HG02759 (cell line): ENCODE measurements around the gene CDK14.
A peak's percentile ranks its signal among the peaks of the same experiment; 100 is the strongest.

ENCODE experiments used
- ATAC-seq: cut with Tn5 transposase; IDR thresholded peaks from one replicate; pipeline ENCODE4 v1.9.1; 2021; ENCODE audit warnings: mild to moderate bottlenecking, moderate library complexity; ENCODE audit not compliant: unreplicated experiment

The CDK14 gene

DNA sequence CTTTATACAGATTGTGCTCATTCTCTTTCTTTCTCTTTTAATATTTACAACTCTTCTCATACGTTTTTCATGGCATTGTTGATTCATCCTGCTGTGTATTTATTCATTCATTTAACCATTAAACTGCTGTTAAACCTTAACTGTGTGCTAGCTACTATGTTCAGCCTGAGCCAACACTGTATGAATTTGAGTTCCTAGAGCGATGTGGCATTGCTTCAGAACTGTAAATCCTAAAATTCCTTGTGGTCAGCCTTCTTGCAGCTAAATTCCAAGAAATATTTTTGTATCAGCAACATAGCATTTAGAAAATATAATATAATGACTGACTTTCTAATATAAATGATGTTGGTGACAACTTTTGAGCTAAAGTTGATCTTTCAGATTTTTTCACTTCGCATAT, 483.4 kb downstream of the CDK14 start:
- ATAC-seq = no peak

DNA sequence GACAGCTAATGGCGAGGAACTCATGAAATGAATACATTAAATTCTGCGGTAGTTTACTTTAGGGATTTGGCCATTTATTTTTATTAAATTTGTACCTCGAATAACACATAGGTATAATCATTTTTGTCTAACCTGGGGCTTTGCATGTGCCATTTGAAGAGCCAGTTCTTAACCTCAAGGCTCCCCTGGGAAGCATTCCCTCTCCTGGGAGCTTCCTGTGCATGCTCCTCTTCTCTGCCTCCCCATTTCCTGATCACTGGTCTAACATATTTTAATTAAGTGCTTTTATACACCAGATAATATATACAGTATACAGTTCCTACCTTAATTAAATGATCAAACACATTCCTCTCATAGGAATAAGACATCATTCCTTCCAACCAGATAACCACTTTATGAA, 484.2 kb downstream of the CDK14 start:
- ATAC-seq = no peak

DNA sequence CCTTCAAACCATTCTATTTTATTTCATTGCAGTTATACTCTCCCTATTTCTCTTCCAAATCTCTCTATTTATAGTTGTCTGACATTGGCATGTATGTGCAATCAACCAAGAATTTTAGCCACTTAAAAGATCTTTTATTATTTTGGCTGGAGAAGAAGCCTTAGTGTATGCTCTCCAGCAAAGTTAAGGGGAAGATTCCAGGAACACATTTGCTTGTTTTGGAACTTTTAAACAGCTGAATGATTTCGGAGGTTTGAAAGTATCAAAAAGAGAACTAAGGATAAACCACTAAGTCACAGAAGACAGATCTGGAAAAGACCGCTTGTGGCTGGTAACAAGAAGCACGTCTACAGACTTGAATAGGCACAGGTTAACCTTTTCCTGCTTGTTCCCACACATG, 485.9 kb downstream of the CDK14 start:
- no peak for ATAC-seq

DNA sequence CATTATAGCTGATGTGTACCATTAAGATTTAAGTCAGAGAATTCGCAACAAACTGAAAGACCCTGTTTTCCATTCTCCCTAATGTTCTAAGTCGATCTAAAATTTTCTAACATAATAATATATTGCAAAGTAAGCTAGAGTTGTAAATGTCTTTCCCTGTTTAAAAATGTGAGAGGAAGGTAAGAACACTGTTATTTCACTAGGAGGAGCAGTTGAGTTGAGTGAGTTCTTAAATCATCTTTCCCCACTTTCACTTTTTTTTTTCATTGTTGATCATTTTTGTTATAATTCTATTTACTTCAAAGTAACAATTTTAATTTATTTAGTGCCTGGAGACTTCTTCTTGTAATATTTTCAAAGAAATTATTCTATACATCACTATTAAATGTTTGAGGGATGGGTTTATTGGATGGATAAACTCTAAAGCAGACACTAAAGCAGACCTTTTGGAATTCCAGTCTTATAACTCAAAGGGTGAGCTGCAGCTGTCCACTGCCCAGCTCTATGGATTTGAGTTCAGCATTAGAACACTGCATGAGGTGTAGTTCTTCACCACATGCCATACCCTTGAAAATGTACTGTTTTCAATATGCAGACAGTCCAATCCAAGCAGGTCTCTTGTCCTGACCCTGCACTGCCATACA, 486.9 kb downstream of the CDK14 start:
- ATAC-seq = no peak

DNA sequence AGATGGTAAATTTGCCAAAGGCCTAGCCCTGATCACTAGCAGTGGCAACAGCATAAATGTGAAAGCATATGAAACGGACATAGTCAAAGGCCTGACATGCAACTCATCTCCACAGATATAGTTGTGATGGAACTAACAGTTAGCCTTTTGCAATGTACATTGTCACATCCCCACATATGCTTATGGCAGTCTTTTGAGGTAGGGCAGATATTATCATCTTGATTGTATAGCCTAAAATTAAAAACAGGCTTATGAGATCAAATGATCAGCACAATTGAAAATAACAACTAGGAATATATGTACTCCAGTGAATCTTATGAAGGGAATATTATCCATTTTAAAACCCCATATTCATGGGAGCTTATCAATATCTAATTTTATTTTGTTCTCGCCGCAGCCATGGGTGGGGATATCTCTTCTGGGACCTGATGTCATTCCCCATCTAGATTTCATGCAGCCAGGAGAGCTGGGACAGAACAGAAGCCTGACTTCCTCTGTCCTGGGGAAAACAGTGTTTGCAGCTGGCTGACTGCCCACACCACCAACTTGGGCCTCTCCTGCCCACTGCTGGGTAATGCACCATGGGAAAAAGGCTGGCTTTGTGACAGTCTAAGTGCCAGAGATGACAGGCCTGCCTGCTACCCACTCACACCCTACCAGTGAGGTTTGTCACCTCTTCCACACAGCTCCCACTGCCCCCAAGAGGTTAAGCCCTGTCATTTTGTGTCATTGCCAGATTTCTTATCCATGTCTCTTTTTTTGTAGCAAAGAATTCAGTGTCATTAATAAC, 487.9 kb downstream of the CDK14 start:
- no peak for ATAC-seq

DNA sequence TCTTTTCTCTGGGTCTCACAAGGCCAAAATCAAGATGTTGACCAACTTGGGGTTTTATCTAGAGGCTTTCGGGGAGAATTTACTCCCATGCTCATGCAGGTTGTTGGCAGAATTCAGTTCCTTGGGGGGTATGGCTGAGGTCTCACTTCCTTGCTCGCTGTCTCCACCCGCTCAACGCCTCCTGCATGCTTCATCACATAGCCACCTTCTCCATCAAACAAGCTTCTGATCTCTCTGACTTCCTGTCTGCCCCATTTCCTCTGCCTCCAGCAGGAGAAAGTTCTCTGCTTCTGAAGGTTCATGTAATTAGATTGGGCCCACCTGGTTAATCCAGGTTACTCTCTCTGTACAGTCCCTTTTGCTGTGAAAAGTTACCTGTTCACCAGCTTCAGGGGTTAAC, 489.1 kb downstream of the CDK14 start:
- ATAC-seq = no peak

DNA sequence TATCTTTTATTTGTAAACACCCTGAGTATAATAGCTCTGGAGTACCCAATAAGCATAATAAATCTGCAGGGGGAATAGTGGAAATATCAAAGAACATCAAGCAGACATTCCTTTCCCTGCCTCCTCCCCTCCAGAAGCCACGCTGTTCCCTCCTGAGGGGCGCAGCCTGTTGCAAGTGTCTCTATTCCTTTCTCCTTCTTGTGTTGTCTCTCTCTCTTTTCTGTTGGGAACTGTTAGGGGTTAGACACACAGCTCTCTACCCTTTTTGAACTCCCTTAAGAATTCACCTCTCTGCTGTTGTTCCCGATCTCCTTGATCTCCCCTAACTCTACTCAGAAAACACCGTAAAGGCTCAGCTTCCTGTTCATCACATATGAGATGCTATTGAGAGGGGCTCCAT, 490.1 kb downstream of the CDK14 start:
- no peak for ATAC-seq

DNA sequence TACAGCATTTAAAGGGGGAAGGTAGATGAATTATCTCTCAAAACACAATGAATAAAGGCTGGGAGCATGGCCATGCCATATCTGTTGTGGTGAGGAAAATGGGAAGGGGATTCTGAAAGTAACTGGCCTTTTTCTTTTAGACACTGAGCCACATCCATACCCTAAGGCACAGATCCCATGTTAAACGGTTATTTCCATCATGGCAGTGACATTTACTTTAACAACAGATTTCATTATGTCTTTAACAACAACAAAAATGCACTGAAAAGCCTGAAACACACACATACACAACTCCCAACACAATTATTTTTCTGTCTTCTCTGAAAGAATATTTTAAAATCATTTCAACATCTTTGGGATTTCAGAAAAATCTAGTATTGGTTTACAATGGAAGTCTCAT, 492.0 kb downstream of the CDK14 start:
- no peak for ATAC-seq

DNA sequence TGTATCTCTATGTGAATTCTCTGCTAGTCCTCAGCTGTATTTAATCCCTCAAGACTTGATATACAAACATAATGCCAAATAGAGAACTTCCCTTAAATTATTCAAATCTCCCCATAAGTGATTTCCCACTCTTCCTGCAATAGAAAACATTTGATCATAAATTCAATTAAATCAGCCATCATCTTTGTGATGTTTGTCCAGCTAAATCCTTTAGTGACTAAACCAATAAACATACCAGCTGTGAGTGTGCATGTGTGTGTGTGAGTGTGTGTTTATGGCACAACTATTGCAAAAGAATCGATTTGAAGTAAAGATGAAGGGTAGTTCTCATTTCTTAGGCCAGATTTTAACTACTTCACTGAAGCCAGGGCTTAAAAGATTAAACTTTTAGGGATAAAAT, 492.6 kb downstream of the CDK14 start:
- ATAC-seq = no peak

DNA sequence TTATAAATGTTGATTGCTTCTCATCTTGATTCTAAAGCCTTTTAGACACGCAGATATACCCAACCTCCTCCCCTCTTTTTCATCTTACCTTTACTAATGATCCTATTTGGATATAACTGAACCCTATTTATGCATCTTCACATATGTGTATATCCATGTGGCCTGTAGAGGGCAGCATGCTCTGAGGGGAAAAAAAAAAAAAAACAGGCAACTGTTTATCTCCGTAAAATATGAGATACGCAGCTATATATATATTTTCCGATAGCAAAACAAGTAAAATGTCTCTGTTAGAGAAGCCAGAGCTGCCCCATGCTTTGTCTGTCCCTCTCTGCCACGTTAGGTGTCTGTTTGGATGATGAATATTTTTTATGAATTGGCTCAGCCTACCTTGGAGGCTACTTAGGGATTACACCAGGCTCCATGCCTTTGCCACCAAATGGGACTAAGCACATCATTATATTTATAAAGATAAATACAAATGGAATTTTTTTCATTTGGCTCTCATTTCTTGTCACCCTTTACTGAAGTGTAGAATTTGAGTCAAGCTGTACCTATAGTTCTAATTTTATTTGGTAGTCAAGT, 493.4 kb downstream of the CDK14 start:
- ATAC-seq = peak; percentile 75

DNA sequence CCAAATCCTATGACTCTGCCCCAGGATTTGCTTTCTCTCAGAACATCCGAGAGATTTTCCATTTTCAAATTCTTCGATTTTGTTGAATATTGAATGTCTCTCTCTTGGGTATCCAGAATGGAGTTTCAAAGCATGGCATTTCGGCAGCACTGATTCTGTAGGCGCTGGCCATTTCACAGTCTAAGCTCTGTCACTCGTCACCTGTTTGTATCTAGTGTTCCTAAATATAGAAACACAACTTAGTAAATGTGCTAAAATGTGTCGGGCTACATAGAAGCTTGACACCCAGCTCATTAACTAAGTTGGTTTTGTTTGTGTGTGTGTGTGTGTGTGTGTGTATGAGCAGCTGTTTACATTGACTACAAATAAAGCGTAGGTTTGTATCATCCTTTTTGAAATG, 494.6 kb downstream of the CDK14 start:
- ATAC-seq = no peak

DNA sequence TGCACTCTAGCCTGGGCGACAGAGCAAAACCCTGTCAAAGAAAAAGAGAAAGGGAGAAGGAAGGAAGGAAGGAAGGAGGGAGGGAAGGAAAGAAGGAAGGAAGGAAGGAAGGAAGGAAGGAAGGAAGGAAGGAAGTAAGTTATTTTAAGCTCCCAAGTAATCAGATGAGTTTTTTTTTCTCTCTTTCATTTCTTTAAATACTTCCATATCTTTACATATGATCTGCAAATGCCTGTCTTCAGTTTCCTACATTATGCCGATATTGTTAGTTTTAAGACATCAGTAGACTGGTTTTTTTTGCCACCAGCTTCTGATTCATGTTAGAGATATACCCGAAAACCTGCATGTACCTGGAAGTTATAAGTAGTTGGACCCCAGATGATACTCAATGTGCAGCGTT, 495.5 kb downstream of the CDK14 start:
- ATAC-seq = no peak

DNA sequence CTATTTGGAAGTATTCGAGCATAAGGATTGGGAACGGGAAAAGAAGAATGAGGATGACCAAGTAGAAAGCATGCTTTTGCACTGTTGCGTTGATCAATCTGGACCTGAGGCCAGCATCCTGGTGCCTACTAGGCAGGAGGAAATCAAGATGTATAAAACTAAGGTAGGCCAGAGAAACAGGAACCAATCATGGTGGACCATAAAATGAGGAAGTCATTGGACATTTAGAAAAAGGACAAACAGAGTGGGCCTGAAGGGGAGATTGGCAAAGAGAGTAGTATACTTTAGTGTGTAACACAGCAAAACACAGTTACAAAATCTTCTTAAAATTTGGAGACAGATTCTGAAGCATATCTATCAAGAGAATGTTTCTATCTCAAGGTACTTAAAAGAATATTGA, 497.1 kb downstream of the CDK14 start:
- ATAC-seq = no peak

DNA sequence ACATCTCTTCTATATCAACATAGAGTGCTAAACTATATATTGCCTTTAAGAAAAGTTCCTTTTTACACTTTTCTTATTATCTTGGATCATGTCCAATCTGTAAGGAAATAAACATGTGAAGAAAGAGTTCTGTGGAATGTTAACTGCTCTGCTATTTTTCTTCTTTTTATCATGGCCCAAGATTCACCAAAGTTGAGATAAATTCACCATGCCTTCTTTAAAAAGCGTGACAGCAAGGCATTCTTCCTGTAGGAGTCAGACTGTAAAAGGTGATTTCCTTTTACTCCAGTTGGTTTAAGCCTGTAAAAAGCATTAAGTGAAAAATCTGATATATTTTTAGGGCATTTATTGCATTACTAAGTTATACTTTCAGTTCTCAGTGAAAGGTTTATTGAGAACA, 502.4 kb downstream of the CDK14 start:
- ATAC-seq = no peak

DNA sequence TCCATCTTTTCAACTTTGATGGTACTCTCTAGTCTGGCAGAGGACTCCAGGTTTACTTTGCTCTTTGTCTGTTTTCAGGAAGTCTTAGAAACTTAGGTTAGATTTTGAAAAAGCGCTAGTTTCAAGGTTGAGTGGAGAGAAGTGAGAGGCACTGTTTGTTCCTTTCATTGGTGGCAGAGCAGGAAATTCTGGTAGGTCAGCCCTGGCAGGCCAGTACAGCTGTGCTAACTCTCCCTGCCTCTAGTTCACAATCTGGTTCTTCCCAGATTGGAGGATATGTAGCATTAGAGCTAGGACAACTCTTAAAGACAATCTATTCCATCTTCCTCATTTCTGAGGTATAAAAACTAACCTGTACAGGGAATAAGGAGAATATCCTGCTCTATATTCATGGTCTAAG, 507.2 kb downstream of the CDK14 start:
- ATAC-seq = no peak

DNA sequence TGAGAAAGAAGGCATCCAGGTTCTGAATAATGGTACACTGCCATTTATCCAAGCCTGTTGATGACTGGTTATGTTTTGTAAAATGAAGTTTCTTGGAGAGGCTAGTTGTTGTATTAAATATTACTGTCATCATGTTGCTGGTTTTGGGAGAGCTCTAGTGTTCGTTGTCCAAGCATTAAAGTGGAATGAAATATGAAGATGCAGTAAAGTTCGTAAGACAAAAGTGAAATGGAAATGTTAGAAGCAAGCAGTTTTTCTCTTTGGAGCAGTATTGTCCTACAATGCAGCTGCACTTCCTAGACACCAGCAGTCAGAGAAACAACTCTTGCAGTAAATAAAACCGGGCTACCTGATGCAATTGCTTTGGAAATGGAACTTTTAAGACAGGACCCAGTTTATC, 511.3 kb downstream of the CDK14 start:
- no peak for ATAC-seq

DNA sequence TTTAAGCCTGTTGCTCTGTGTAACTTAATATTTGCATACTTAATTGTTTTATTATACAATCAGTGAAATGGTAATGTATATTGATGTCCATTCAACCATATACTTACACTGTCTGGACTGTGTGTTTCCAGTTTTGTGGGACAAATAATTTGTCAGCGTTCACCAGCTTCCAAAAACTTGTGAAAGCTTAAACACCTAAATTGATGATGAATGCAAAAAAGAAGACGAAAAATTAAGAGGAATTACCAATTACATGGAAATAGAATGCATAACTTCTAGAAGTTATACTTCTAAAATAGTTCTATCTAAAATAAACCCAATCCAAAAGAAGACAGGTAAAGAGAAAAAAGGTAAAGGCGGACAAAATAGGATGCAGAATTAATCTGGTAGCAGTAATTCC, 513.1 kb downstream of the CDK14 start:
- no peak for ATAC-seq

DNA sequence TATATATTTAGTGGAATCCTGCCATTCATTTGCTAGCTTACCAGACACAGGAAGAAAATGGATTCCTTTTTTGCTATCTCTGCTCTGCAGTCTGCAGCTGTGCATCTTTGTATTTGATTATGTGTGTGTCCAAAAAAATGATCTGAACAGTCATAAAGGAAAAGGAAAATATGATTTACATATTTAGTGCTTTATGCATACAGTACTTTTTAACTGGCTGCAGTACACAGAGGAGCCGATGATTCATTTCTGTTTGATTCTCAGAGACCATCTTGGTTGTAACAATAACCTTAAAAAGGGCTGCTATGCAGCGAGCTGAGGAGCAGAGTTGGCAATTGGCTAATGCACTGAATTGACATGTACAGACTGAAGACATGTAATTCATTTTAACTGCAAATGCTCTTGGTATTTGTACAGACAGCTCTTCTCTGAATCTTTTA, 516.8 kb downstream of the CDK14 start:
- no peak for ATAC-seq

DNA sequence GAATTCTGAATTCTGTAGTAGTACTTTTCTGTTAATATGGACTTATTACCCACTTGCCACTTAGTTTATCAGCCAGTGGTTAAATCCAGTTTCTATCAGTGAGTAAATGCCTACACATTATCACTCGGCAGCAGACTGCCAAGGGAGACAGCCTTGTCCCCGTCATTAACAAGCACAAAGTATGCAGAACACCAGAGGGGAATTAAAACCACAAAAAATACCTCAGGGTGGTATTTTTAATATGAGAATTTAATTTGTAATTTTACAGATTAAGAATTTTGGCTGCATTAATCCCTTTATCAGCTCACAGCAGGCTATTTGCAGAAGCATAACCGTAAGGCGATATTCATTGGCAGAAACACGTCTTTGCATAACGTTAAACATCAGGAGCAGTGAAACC, 518.1 kb downstream of the CDK14 start:
- ATAC-seq = no peak

DNA sequence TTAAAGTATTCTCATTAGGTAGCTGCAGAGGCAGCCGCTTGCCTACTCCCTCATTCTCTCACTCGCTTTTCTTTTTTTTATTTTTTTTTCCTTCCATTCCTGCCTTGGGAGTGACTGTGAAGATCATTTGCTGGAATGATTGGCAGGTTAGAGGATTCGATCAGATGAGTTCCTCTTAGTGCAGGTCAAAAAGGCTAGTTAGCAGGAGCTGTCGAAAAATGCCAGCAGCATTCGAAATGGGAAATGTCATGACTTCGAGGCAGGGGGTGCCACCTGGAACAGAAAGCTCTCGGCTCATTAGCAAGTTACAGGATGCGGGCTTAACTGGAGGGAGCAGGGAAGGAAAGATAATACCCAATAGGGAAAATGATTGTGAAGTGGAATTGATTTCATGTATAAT, 530.6 kb downstream of the CDK14 start:
- no peak for ATAC-seq

DNA sequence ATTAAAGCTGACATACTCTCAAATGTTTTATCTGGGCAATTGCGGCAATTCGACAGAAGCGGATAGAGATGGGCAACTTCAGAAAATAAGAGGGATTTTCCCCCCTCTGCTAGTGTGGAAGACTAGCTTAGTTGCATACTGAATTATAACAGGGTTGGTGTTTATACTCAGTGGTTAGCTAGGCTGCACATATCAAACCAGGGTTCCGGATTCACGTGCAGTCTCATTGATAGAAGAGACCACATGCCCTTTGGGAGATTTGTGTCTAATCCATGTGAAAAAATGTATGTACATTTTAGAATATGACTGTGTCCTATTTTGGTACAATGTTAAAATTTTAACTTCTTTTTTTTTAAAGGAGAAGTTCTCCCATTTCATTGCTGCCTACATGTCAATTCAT, 531.2 kb downstream of the CDK14 start:
- ATAC-seq = no peak

DNA sequence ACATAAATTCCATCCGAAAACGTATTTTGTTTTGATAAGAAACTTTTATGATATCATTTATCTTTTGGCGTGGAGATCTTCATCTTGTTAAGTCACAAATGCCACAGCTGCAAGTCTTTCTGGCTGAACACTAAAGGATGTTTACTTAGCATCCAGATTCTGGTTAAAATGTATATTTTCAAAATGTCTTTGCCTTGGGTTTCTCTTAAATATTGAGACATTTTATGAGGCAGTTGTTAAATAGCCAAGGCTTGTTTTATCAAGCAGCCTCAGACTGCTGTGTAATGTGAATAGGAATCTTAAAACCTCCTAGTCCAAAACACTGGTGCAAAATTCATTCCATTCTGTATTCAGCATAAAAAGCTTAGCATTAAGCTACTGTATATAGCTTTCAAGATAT, 531.8 kb downstream of the CDK14 start:
- ATAC-seq = no peak
